HS-27A (cell line): ENCODE results near the gene RFPL3.
"Not testable (repeated sequence)": the region's sequence is repeated elsewhere in the genome, so short reads cannot be mapped to it uniquely, and the experiment has no call there.

Experiments
- DNase-seq: peaks from one replicate; pipeline ENCODE4 v3.0.0-alpha.2; 2012; ENCODE audit warnings: low read depth, missing footprints

RFPL3 gene

DNA sequence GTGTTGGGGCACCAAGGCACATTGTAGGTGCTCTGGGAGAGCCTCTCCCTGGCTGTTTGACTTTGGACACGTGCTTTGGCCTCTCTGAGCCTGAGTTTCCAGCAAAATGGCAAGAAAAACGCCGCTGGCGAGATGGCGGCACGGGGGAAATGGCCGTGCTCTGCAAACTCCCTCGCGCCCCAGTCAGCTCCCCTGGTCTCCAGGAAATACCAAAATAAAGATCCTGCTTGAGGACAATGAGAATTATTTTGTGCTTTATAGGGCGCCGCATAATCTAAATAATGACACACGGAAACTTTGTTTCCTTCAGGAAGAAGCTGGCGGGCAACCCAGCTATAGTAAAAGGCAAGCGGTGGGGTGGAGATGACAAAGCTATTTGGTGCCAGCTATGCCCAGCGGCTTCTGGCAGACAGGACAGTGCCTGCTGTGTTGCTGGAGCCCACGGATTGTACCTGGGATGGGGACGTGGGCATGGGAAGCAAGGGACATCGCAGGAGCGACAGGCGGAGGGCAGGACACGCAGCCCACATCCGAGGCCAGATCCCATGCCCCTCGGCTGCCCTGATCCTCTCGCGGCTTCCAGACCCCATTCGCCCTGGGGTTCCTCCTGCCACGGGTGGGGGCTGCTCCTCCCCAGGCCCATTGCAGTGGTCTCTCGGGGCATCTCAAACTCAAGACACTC, 26.3 kb upstream of the RFPL3 start:
- no peak for DNase-seq

DNA sequence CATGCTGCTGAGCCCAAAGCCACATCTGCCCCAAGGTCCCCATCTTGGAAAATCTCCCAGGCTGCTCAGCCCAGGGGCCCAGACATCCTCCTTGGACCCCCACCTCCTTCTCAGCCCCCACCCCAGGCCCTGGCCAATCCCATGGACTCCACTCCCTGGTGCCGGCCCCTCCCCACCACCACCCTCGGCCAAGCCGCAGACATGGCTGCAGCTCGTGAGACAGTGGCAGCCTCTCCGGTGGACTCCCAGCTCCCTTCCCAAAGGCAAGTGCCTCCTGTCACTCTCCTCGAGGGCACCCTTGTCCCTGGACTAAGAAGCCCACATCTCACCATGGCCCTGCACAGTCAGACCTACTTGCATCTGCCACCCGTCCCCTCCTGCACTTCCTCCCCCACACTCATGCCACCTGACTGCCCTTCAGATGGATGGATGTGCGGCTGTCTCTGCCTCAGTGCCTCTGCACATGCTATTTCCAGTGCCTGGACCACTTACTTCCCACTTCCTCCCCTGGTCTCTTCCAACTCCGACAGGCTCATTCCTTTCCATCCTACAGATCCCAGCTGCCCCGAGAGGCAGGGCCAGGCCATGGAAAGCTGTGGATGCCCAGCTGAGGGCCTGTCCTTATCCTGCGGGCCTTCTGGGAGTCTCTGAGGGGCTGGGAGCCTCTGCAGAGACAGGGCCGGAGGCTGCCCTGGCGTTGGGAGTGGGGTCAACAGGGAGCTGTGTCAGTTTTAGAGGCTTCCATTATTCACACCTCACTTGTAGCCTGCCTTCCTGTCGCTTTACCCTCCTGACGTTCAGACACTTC, 25.5 kb upstream of the RFPL3 start:
- no peak for DNase-seq

- DNase-seq: no peak
Measured at GRCh38 chr22:32333141-32333768, 24.4 kb upstream of the RFPL3 start.

DNA sequence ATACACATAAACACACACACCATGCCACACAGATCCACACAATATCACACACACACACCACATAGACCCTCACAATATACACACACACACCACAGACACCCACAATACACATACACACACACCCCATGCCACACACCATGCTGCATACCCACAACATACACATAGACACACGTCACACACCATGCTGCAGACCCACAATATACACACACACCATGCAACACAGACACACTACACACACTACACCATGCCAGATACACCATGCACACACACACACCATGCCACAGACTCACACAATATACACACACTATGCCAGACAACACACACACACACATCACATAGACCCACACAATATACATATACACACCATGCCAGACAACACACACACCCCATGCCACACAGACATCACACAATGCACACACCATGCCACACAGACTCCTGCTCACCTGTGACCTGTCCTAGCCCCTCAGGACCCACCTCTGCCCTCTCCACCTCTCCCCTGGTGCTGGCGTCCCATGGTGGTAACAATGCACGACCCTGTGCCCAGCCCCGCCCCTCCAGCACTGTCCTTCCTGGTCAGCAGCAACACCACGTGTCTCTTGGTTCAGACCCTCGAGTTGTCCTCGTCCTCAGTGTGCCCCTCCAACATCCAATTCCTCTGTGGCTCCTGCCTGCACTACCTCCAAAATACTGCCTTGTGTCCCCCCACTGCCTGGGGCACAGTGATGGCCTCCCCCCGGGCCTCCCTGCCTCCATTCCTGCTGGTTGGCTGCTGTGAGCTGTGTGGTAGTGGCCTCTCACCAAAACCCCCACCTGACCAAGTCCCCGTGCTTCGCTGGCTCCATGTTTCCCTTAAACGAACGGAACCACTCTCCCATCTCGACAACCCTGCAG, 23.7 kb upstream of the RFPL3 start:
- DNase-seq: no peak

- no peak for DNase-seq
Measured at GRCh38 chr22:32334660-32335365, 22.9 kb upstream of the RFPL3 start.

- no peak for DNase-seq
Measured at GRCh38 chr22:32335471-32335870, 22.2 kb upstream of the RFPL3 start.

DNA sequence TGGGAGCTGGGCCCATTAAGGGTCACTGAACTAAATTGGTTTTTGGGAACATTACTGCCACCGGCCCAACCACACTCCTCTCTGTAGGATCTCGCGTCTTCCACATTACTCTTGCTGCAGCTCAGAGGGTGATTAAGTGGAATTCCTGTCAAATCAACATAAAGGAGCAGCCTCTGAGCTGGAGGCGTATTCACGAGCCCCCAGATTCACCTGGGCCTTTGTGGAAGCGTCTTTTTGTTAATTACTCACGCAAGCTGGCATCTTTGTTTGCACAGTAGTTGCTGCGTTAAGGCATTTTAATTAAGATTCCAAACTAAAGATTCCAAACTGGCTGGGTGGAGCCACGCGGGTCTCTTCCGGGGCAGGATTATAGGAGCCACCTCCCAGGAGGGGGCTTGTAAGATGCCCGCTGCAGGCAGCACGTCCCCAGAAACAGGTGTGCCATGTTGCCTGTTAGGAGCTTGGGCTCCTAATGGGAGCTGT, 21.5 kb upstream of the RFPL3 start:
- no peak for DNase-seq

DNA sequence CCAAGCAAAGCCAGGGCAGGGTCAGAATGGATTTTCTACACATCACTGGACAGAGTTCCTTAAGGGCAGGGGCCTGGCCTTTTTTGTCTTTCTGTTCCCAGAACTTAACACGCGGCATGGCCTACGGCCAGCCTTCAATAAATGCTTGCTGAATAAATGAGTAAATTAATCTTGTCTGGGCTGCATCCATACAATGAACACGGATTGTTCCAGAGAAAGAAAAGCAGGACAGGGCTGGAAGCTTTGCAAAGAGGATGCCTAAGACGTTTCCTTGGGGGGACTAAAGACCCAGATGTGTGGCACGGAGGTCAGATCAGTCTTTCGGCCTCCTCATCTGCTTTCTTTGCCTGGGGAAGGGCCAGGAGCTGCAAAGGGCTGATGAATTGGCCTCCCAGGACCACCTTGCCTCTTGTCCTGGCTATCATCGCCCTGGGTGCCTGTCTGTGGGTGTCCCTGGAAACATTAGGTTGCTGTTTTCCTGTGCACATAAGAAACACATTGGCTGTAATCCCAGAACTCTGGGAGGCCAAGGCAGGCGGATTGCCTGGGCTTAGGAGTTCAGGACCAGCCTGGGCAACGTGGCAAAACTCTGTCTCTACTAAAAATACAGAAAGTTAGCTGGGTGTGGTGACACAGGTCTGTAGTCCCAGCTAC, 20.8 kb upstream of the RFPL3 start:
- DNase-seq: no peak

DNA sequence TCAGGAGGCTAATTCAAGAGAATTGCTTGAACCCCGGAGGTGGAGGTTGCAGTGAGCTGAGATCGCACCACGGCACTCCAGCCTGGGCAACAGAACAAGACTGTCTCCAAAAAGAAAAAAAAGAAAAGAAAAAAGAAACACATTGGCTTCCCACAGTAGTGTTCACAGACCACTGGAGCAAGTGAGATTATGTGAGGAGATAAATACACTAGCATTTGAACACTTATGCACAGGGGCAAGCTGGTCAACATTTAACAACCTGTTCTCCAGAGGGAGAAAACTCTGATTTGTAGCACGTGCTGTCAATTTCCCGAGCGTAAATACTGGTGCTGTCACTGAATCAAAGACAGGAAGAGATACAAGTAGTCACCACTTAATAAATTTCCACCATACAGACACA, 20.2 kb upstream of the RFPL3 start:
- not testable (repeated sequence) for DNase-seq

GRCh38 chr22:32338757-32339156, 18.9 kb upstream of the RFPL3 start:
- no peak for DNase-seq

DNA sequence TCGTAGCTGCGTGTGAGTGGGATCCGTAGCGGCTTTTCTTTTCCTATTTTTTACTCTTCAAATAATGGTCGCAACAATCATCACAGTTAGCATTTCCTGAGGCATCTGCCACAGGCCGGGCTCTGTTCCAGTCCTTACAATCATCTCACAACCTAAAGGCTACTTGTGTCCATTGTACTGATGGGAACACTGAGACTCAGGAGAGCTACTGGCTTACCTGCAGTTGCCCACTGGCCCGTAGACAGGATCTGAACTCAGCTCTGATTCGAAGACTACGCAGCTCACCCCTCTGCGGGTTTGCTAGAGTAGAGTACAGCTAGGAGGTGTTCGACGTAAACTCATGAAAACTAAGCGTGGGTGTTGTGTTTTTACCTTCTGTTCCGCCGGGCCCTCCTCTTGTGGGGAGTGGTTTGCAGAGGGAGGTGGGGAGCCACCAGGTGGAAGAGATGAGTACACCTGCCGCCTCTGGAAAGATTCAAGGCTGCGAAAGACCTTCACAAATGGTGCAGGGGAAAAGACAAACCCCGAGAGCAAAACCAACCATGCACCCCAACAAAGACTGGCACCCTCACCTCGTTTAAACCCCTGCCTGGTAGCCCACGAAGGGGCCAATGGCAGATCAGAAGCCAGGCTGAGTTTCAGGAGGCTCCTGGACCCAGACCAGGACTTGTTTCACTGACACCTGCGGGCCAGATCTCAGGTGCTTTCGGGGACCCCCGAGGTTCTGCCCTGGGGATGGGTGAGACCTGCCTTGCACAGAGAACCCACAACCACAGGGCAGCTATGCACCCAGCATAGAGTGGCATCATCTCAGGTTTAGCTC, 18.3 kb upstream of the RFPL3 start:
- DNase-seq: no peak

- DNase-seq: no peak
Measured at GRCh38 chr22:32340411-32340810, 17.3 kb upstream of the RFPL3 start.

GRCh38 chr22:32341122-32341740, 16.4 kb upstream of the RFPL3 start:
- DNase-seq: no peak

DNA sequence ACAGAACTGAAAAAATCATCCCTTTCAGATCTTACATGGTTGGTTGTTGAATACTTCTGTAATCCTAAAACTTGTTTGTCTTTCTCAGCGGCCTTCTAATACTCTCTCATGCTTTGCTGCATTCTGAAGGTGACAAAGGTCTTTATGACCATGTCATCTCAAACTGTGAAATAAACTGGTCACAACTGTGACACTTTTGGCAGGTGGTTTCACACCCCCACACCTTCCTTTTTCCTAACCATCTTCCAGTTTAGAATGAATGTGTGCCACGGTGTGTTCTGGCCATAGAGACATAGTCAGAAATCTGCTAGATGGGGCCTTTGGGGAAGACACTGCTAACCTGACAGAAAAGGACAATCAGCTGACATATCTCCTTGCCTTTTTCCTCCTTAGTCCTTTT, 14.7 kb upstream of the RFPL3 start:
- DNase-seq: no peak

- DNase-seq: no peak
Measured at GRCh38 chr22:32343941-32344340, 13.7 kb upstream of the RFPL3 start.

GRCh38 chr22:32348031-32348611, 9.5 kb upstream of the RFPL3 start:
- DNase-seq: no peak

DNA sequence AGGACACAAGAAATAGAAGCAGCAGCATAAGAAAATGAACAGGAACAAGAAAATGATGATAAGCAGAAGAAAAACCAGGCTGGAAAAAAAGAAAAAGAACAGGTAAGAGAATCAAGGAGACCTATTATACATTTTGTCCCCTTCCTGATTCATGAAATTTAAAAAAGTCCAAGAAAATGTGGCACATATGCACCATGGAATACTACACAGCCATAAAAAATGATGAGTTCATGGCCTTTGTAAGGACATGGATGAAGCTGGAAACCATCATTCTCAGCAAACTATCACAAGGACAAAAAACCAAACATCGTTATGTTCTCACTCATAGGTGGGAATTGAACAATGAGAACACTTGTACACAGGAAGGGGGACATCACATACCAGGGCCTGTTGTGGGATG, 5.8 kb upstream of the RFPL3 start:
- DNase-seq: not testable (repeated sequence)

DNA sequence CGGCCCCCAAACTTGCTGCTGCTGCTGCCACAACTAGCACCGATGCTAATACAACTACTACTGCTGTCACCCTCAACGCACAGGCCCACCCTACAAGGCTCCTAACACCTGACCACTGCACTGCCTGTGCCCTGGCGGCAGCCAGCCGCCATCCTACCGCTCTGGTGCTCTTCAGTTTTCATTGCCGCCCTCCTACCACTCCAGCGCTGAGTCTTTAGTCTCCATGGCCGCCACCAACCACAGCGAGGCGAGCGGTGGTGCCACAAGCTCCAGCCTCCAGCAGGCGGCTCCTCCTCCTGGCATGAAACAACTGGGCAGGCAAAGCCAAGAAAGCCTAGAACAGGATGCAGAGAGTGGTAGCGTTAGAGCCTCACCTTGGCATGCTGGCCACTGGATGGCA, 5.0 kb upstream of the RFPL3 start:
- no peak for DNase-seq

DNA sequence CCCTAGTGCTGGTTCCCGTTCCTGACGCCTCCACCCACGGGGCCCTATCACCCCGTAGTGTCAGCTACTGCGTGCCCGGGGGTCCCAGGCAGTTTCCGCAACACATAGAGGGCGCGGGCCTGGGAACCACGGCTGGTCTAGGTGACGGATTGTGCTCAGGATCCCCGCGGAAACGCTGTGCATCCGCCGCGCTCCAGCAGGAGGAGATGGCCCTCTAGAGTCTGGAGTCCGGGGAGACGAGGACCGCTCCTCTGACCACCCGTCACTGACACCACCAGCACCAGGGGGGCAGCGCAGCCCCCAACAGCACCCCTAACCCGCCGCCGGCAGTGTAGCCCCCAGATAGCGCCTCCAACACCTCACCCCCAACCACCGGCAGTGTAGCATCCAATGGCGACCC, 4.4 kb upstream of the RFPL3 start:
- no peak for DNase-seq
